GM23338 (cell line): ENCODE results near the gene EXOC2. TPM values are rescaled to one million over a fixed set of nuclear protein-coding genes. Genes with fewer than 3 reads are reported as not detected.

Experiments used
- ATAC-seq: fragments of 200-7000 bp; cut with Tn5 transposase; 3 replicates; pipeline ENCODE4 v1.9.1; 2020
- DNase-seq: peaks from one replicate; pipeline ENCODE4 v3.0.0-alpha.2; 2015; ENCODE audit warnings: low spot score
- H2AFZ ChIP-seq: fragments of 200-600 bp; sonication (generic); 2 replicates; pipeline ENCODE4 v1.8.0; 2016; ENCODE audit warnings: antibody characterized with exemption, mild to moderate bottlenecking, moderate library complexity
- H3F3A ChIP-seq: fragments of 200-600 bp; sonication (generic); replicated peaks from 2 replicates; pipeline ENCODE4 v1.8.0; 2017; ENCODE audit warnings: antibody characterized with exemption, mixed run types, low read depth
- H3K27ac ChIP-seq: fragments of 200-600 bp; sonication (generic); 2 replicates; pipeline ENCODE4 v1.6.1; 2016; ENCODE audit warnings: low read depth
- H3K27me3 ChIP-seq: fragments of 200-600 bp; sonication (generic); 2 replicates; pipeline ENCODE4 v1.8.0; 2016; ENCODE audit warnings: mild to moderate bottlenecking, mixed run types, moderate library complexity; ENCODE audit not compliant: insufficient read depth
- H3K36me3 ChIP-seq: fragments of 200-600 bp; sonication (generic); 2 replicates; pipeline ENCODE4 v1.8.0; 2016; ENCODE audit warnings: mild to moderate bottlenecking; ENCODE audit not compliant: insufficient read depth
- H3K4me1 ChIP-seq: fragments of 200-600 bp; sonication (generic); 2 replicates; pipeline ENCODE4 v1.8.0; 2016; ENCODE audit warnings: mild to moderate bottlenecking, moderate library complexity; ENCODE audit not compliant: insufficient read depth
- H3K4me2 ChIP-seq: fragments of 200-600 bp; sonication (generic); 2 replicates; pipeline ENCODE4 v1.7.1; 2017; ENCODE audit warnings: mixed run types
- H3K4me3 ChIP-seq: fragments of 200-600 bp; sonication (generic); 2 replicates; pipeline ENCODE4 v1.6.1; 2016; ENCODE audit warnings: mixed run types
- H3K79me2 ChIP-seq: fragments of 200-600 bp; sonication (generic); replicated peaks from 2 replicates; pipeline ENCODE4 v1.8.0; 2017; ENCODE audit warnings: mild to moderate bottlenecking; ENCODE audit not compliant: insufficient read depth
- H3K9me2 ChIP-seq: fragments of 200-600 bp; sonication (generic); 2 replicates; pipeline ENCODE4 v1.8.0; 2017; ENCODE audit not compliant: insufficient read depth
- H4K20me1 ChIP-seq: fragments of 200-600 bp; sonication (generic); replicated peaks from 2 replicates; pipeline ENCODE4 v1.8.0; 2017; ENCODE audit warnings: mild to moderate bottlenecking; ENCODE audit not compliant: insufficient read depth
- H3K27ac Mint-ChIP-seq: 2 replicates; pipeline ENCODE4 v1.8.0; 2020; ENCODE audit warnings: inconsistent platforms, mild to moderate bottlenecking, moderate library complexity, mixed read lengths
- H3K27me3 Mint-ChIP-seq: 3 replicates; pipeline ENCODE4 v1.8.0; 2022; ENCODE audit warnings: low read depth, mild to moderate bottlenecking, moderate library complexity, mixed read lengths, inconsistent platforms; ENCODE audit not compliant: insufficient read depth, poor library complexity
- H3K36me3 Mint-ChIP-seq: 3 replicates; pipeline ENCODE4 v1.8.0; 2021; ENCODE audit warnings: low read depth, mild to moderate bottlenecking, inconsistent platforms, moderate library complexity, mixed read lengths
- H3K4me1 Mint-ChIP-seq: 3 replicates; pipeline ENCODE4 v1.8.0; 2020; ENCODE audit warnings: mild to moderate bottlenecking, inconsistent platforms, mixed read lengths
- H3K4me3 Mint-ChIP-seq: 3 replicates; pipeline ENCODE4 v1.8.0; 2021; ENCODE audit warnings: moderate library complexity, mild to moderate bottlenecking, inconsistent platforms, mixed read lengths
- H3K9me3 Mint-ChIP-seq: 3 replicates; pipeline ENCODE4 v1.8.0; 2020; ENCODE audit warnings: moderate library complexity, mild to moderate bottlenecking, inconsistent platforms, mixed read lengths
- CREB1 ChIP-seq: fragments of 250-450 bp; sonication (Bioruptor Pico); IDR thresholded peaks from 2 replicates; pipeline ENCODE4 v1.5.0; 2020; ENCODE audit warnings: low read depth, mild to moderate bottlenecking, moderate library complexity
- CTCF ChIP-seq, 2 experiments: fragments of 200-600 bp in 1 of 2; sonication (generic) in 1 of 2; conservative IDR thresholded peaks; 2 replicates each; pipeline versions ENCODE4 v1.5.1 to v1.6.1; 2016 to 2017; ENCODE audit warnings: antibody characterized with exemption in 2 of 2, low read depth in 2 of 2, mild to moderate bottlenecking in 2 of 2, moderate library complexity in 1 of 2
- NANOG ChIP-seq: IDR thresholded peaks from 2 replicates; pipeline ENCODE4 v1.6.1; 2016; ENCODE audit warnings: antibody characterized with exemption, borderline replicate concordance
- ZNF114 ChIP-seq: fragments of 250-450 bp; sonication (Bioruptor Pico); IDR thresholded peaks from 2 replicates; pipeline ENCODE4 v1.5.0; 2020; ENCODE audit warnings: mild to moderate bottlenecking, moderate library complexity
- ZNF462 ChIP-seq: fragments of 250-450 bp; sonication (Bioruptor Pico); IDR thresholded peaks from 2 replicates; pipeline ENCODE4 v1.5.0; 2020; ENCODE audit warnings: mild to moderate bottlenecking, moderate library complexity
- polyA plus RNA-seq: library from polyadenylated mRNA; unstranded; fragments of >200 nt; fragmentation: Nextera tagmentation; extraction: Ambion mirVana; gene quantifications from 2 replicates; pipeline ENCODE4 v1.2.1, GENCODE V29; 2016
- total RNA-seq: library from RNA; depleted of rRNA; stranded (reverse); fragments of >200 nt; shearing (Covaris generic); gene quantifications from 2 replicates; pipeline ENCODE4 v1.2.3, GENCODE V29; 2014; rRNA removed

The EXOC2 gene
- total and polyA plus RNA-seq, 2 experiments from 2014 or later = 28.7 to 93.6 TPM

- no peak overlapping the region for H2AFZ ChIP-seq
- Mint-ChIP-seq H3K27ac (no peak overlapping the region), H3K4me1 (no peaks in the 10 kb centered on the region), H3K4me3 (no peak overlapping the region), H3K36me3 (no peaks in the 10 kb centered on the region), H3K27me3 (peaks cover 2% of the 10 kb centered on the region), H3K9me3 (peaks cover 7% of the 10 kb centered on the region; the same call in 1 of the 3 replicates)
- no peak overlapping the region for H3K4me3 ChIP-seq
- no peak for DNase-seq
- ATAC-seq = no peak
- no peaks in the 10 kb centered on the region for H4K20me1 ChIP-seq
- no peak overlapping the region for H3K27ac ChIP-seq
- H3F3A ChIP-seq = no peaks in the 10 kb centered on the region
- no peaks in the 10 kb centered on the region for H3K9me2 ChIP-seq
- H3K36me3 ChIP-seq = no peaks in the 10 kb centered on the region
- no peaks in the 10 kb centered on the region for H3K79me2 ChIP-seq
- H3K4me1 ChIP-seq = no peaks in the 10 kb centered on the region
- H3K27me3 ChIP-seq = no peaks in the 10 kb centered on the region
- TF ChIP-seq ZNF114 (CRISPR knock-in tag) (no peak), NANOG (no peak), ZNF462 (CRISPR knock-in tag) (no peak), CTCF (conservative IDR thresholded peaks at IDR 0.05; ENCODE audit: low read depth in 2 of 2) (no peak), CREB1 (CRISPR knock-in tag) (no peak)
- no peak overlapping the region for H3K4me2 ChIP-seq
These were observed 257.3 kb downstream of the EXOC2 start for GRCh38 chr6:435441-436307.

Other genes with a start within 250 kb of the EXOC2 start
- 3.9 and 7.0 TPM in 2 replicates for gene HUS1B, start 36.0 kb downstream of the EXOC2 start, total RNA-seq
- gene HUS1B, start 36.0 kb downstream of the EXOC2 start, polyA plus RNA-seq = 0.94 and 1.3 TPM in 2 replicates